Fibroblast of lung (primary cell): Measurements from ENCODE around the gene HTR2A. TPM values are rescaled to one million over a fixed set of nuclear protein-coding genes. Genes with fewer than 3 reads are reported as not detected.

ENCODE experiments used
- DNase-seq, 2 donors: peaks; one replicate each; pipeline versions ENCODE4 v3.0.0 to v3.0.0-alpha.2; 2010; ENCODE audit warnings: low read depth in 2 of 2
- H2AFZ ChIP-seq: 2 replicates; pipeline ENCODE4 v1.5.1; 2012; ENCODE audit warnings: low read length, control low read depth, inconsistent platforms
- H3K27ac ChIP-seq: 2 replicates; pipeline ENCODE4 v1.5.1; 2011; ENCODE audit warnings: low read length, control low read depth; ENCODE audit not compliant: insufficient read depth
- H3K27me3 ChIP-seq: 2 replicates; pipeline ENCODE4 v1.5.1; 2011; ENCODE audit warnings: mild to moderate bottlenecking, low read length; ENCODE audit not compliant: control insufficient read depth, insufficient read depth
- H3K36me3 ChIP-seq: 2 replicates; pipeline ENCODE4 v1.5.1; 2011; ENCODE audit warnings: low read length; ENCODE audit not compliant: control insufficient read depth, insufficient read depth
- H3K4me1 ChIP-seq: 2 replicates; pipeline ENCODE4 v1.5.1; 2011; ENCODE audit warnings: low read length; ENCODE audit not compliant: control insufficient read depth, insufficient read depth; ENCODE audit errors: extremely low read depth
- H3K4me2 ChIP-seq: 2 replicates; pipeline ENCODE4 v1.5.1; 2011; ENCODE audit warnings: low read length, control low read depth; ENCODE audit not compliant: insufficient read depth; ENCODE audit errors: extremely low read depth
- H3K4me3 ChIP-seq, 4 experiments: fragments of 200-600 bp in 1 of 4; sonication (generic) in 1 of 4; replicated peaks in 1 of 4; 2 replicates each; pipeline ENCODE4 v1.5.1; 2011 to 2016; ENCODE audit warnings: low read length in 4 of 4, low read depth in 3 of 4, mild to moderate bottlenecking in 3 of 4, control low read depth in 2 of 4, inconsistent platforms in 1 of 4, mixed read lengths in 1 of 4; ENCODE audit not compliant: insufficient read depth in 1 of 4; ENCODE audit errors: control extremely low read depth in 1 of 4
- H3K79me2 ChIP-seq: 2 replicates; pipeline ENCODE4 v1.5.1; 2012; ENCODE audit warnings: mild to moderate bottlenecking, low read length, inconsistent platforms; ENCODE audit not compliant: control insufficient read depth, insufficient read depth
- H3K9ac ChIP-seq: 2 replicates; pipeline ENCODE4 v1.5.1; 2011; ENCODE audit warnings: mild to moderate bottlenecking, low read length, control low read depth; ENCODE audit not compliant: insufficient read depth
- H3K9me3 ChIP-seq: 2 replicates; pipeline ENCODE4 v1.5.1; 2012; ENCODE audit warnings: low read depth, low read length; ENCODE audit not compliant: control insufficient read depth, insufficient read depth
- H4K20me1 ChIP-seq: 2 replicates; pipeline ENCODE4 v1.5.1; 2011; ENCODE audit warnings: low read length; ENCODE audit not compliant: control insufficient read depth, insufficient read depth; ENCODE audit errors: extremely low read depth
- CTCF ChIP-seq, 2 donors: IDR thresholded peaks in 1 of 2; conservative IDR thresholded peaks in 1 of 2; 1 replicate in 1 of 2; 2 replicates in 1 of 2; pipeline ENCODE4 v1.5.1; 2011 to 2012; ENCODE audit warnings: low read length in 2 of 2, control low read depth in 1 of 2, inconsistent platforms in 1 of 2, low read depth in 1 of 2, mild to moderate bottlenecking in 1 of 2
- EZH2 ChIP-seq: IDR thresholded peaks from 2 replicates; pipeline ENCODE4 v1.5.1; 2012; ENCODE audit warnings: low read length, control low read depth, mild to moderate bottlenecking; ENCODE audit errors: missing control alignments
- polyA plus RNA-seq, 2 donors: library from polyadenylated mRNA; depleted of rRNA in 1 of 2; stranded (reverse) in 1 of 2; unstranded in 1 of 2; fragments of >200 nt; gene quantifications; 2 replicates each; pipeline ENCODE4 v1.2.1, GENCODE V29; 2011 to 2012; ENCODE audit warnings: missing spikeins in 1 of 2
- total RNA-seq: library from RNA; depleted of rRNA; stranded (reverse); fragments of >200 nt; gene quantifications from 2 replicates; pipeline ENCODE4 v1.2.1, GENCODE V29; 2014

The HTR2A gene
- total and polyA plus RNA-seq, 2 donors (not counting 1 experiment from before 2014, with no cell fraction given): 0.01 to 0.33 TPM

- no peak overlapping the region for H3K4me3 ChIP-seq
- no peaks in the 10 kb centered on the region for H3K79me2 ChIP-seq
- DNase-seq: no peak
- no peaks in the 10 kb centered on the region for H3K27me3 ChIP-seq
- H3K9me3 ChIP-seq: no peaks in the 10 kb centered on the region
- no peak overlapping the region for H3K9ac ChIP-seq
- H3K4me2 ChIP-seq: no peak overlapping the region
- no peak overlapping the region for H2AFZ ChIP-seq
- no peaks in the 10 kb centered on the region for H3K4me1 ChIP-seq
- H4K20me1 ChIP-seq: no peaks in the 10 kb centered on the region
- H3K36me3 ChIP-seq: no peaks in the 10 kb centered on the region
- TF ChIP-seq CTCF (conservative IDR thresholded peaks at IDR 0.05 in 1 of 2, IDR thresholded peaks at IDR 0.05 in 1 of 2; ENCODE audit: low read depth in 1 of 2, low read length in 2 of 2) (no peak), EZH2 (no peak)
- H3K27ac ChIP-seq: no peak overlapping the region
Measured at GRCh38 chr13:46817838-46818476, 78.9 kb downstream of the HTR2A start.

- Histone ChIP-seq H3K9me3 (no peaks in the 10 kb centered on the region), H3K36me3 (no peaks in the 10 kb centered on the region), H3K27me3 (no peaks in the 10 kb centered on the region), H3K9ac (no peak overlapping the region), H3K4me3 (no peak overlapping the region), H3K4me1 (no peaks in the 10 kb centered on the region), H2AFZ (no peak overlapping the region), H4K20me1 (no peaks in the 10 kb centered on the region), H3K27ac (no peak overlapping the region), H3K79me2 (no peaks in the 10 kb centered on the region), H3K4me2 (no peak overlapping the region)
- DNase-seq: no peak
- TF ChIP-seq EZH2 (no peak), CTCF (conservative IDR thresholded peaks at IDR 0.05 in 1 of 2, IDR thresholded peaks at IDR 0.05 in 1 of 2; ENCODE audit: low read depth in 1 of 2, low read length in 2 of 2) (no peak)
Measured at GRCh38 chr13:46817095-46817494, 79.8 kb downstream of the HTR2A start.

GRCh38 chr13:46816371-46816770 lies 80.5 kb downstream of the HTR2A start:
- H3K4me2 ChIP-seq: no peak overlapping the region
- H3K4me1 ChIP-seq: no peaks in the 10 kb centered on the region
- H4K20me1 ChIP-seq: no peaks in the 10 kb centered on the region
- no peak overlapping the region for H2AFZ ChIP-seq
- no peaks in the 10 kb centered on the region for H3K79me2 ChIP-seq
- no peak for DNase-seq
- no peak overlapping the region for H3K4me3 ChIP-seq
- H3K27me3 ChIP-seq: no peaks in the 10 kb centered on the region
- H3K36me3 ChIP-seq: no peaks in the 10 kb centered on the region
- H3K9me3 ChIP-seq: no peaks in the 10 kb centered on the region
- H3K9ac ChIP-seq: no peak overlapping the region
- H3K27ac ChIP-seq: no peak overlapping the region
- no peak for TF ChIP-seq EZH2
- no peak for TF ChIP-seq CTCF (conservative IDR thresholded peaks at IDR 0.05 in 1 of 2, IDR thresholded peaks at IDR 0.05 in 1 of 2; ENCODE audit: low read depth in 1 of 2, low read length in 2 of 2)
